Pancreas (tissue), 10 donors: Measurements from ENCODE around the gene MRE11. TPM values are rescaled to one million over a fixed set of nuclear protein-coding genes. Genes with fewer than 3 reads are reported as not detected.
"Not testable (repeated sequence)": the region's sequence is repeated elsewhere in the genome, so short reads cannot be mapped to it uniquely, and the experiment has no call there.

Experiments
- ATAC-seq, 4 donors: fragments of 200-7000 bp; cut with Tn5 transposase; one replicate each; pipeline versions ENCODE4 v1.8.0 to v1.9.1; 2020; ENCODE audit warnings: mild to moderate bottlenecking in 4 of 4, moderate library complexity in 4 of 4
- DNase-seq, 6 donors: peaks; one replicate each; pipeline ENCODE4 v3.0.0-alpha.2; 2020
- FAIRE-seq: peaks from 2 replicates; lab custom pipeline; 2012; peaks lifted over from hg19 to GRCh38; lab: Jason Lieb, UNC
- H3K27ac ChIP-seq, 4 donors: fragments of 200-600 bp; sonication (generic); 1 replicate in 3 of 4; 2 replicates in 1 of 4; pipeline versions ENCODE4 v1.5.0 to v1.8.0; 2020
- H3K27me3 ChIP-seq, 4 donors: fragments of 200-600 bp; one replicate each; pipeline ENCODE4 v1.8.0; 2021
- H3K36me3 ChIP-seq, 3 donors: fragments of 200-600 bp; sonication (generic) in 1 of 3; one replicate each; pipeline versions ENCODE4 v1.5.0 to v1.8.0; 2020 to 2021
- H3K4me1 ChIP-seq, 3 donors: fragments of 200-600 bp; one replicate each; pipeline ENCODE4 v1.8.0; 2021
- H3K4me3 ChIP-seq, 4 donors: fragments of 200-600 bp; sonication (generic) in 2 of 4; one replicate each; pipeline versions ENCODE4 v1.5.0 to v1.8.0; 2020 to 2021
- H3K9me3 ChIP-seq, 4 donors: fragments of 200-600 bp; one replicate each; pipeline ENCODE4 v1.8.0; 2021
- WGBS, 2 donors: extraction: QIAGEN DNeasy Blood & Tissue Kit; methylation state at CpG; one replicate each; pipeline ENCODE4 v1.1.7; 2013; 5-methylcytosine and 5-hydroxymethylcytosine counted together
- intact Hi-C, 3 donors: fragments of 100-400 bp; cut with DNase I; formaldehyde crosslinking; loops; one replicate each; pipeline versions ENCODE4 v1.11.1 to v1.14.2; 2022
- microRNA-seq, 2 donors: library from miRNA; unstranded; fragments of <30 nt; microRNA quantifications; one replicate each; pipeline versions ENCODE4 to v1.1.0, GENCODE V29; 2019 to 2020
- polyA plus RNA-seq, 2 donors: library from polyadenylated mRNA; stranded (reverse); fragments of 200-250 nt; gene quantifications; one replicate each; pipeline ENCODE4 v1.2.3, GENCODE V29; 2013
- total RNA-seq, 6 donors: library from RNA; stranded (reverse); fragmentation: NEBNext Ultra II Directional in 4 of 6; extraction: Animal tissue kit (Norgen Biotek cat#: 25700) in 4 of 6; gene quantifications; one replicate each; pipeline versions ENCODE4 v1.2.1 to v1.2.4, GENCODE V29; 2021 to 2023
- TF ChIP-seq, protein P1 (sequence below), 4 donors: fragments of 200-600 bp; sonication (generic) in 3 of 4; IDR thresholded peaks; one replicate each; pipeline versions ENCODE4 v1.5.0 to v1.8.0; 2021; ENCODE audit warnings: antibody characterized with exemption in 4 of 4
- donor health status: healthy with polysubstance abuse.
- donor health status: DM: no; HTN: no; CAD: no; lungs with moderate emphysema.
- donor health status: DM: no; HTN: no; CAD: no.
- donor health status: control.
- donor health status: control.
- donor health status: Bipolar disorder and iron deficiency.
- donor health status: DM: yes; HTN: yes; CAD: no.
- donor health status: DM: no; HTN: no; CAD: no.
- donor health status: DM: no; HTN: no; CAD: no.
- donor health status: DM: yes; HTN: yes; CAD: no.

Gene MRE11
- total and polyA plus RNA-seq, 8 donors, result 4.2 to 13.4 (median 8.6) TPM

DNA sequence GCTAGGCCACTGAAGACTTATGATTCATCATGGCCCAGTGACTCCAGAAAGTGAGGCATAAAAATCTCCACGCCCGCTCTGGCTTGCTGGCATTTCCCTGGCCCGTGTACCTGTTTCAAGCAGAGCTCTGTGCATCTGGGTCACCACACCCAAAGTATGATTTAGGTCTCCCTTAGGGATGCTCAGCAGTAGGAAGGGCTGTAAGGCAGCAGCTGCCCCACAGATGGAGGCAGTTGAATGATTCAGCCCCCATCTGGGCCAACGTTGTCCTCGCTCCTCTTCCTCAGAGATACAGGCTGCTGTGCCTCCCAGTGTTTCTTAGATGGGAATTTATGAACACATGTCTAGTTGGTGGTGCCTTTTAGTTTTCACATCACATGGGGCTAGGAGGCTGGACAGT lies 114.0 kb downstream of the MRE11 start:
- ATAC-seq, result no peak
- H3K4me1 ChIP-seq, result no peaks in the 10 kb centered on the region
- H3K36me3 ChIP-seq, result no peaks in the 10 kb centered on the region
- no peak for FAIRE-seq
- no peaks in the 10 kb centered on the region for H3K27me3 ChIP-seq
- no peaks in the 10 kb centered on the region for H3K9me3 ChIP-seq
- 71 to 86% methylated on average over 5 of the region's 5 CpGs for WGBS, 2 donors
- TF ChIP-seq, protein P1, sequence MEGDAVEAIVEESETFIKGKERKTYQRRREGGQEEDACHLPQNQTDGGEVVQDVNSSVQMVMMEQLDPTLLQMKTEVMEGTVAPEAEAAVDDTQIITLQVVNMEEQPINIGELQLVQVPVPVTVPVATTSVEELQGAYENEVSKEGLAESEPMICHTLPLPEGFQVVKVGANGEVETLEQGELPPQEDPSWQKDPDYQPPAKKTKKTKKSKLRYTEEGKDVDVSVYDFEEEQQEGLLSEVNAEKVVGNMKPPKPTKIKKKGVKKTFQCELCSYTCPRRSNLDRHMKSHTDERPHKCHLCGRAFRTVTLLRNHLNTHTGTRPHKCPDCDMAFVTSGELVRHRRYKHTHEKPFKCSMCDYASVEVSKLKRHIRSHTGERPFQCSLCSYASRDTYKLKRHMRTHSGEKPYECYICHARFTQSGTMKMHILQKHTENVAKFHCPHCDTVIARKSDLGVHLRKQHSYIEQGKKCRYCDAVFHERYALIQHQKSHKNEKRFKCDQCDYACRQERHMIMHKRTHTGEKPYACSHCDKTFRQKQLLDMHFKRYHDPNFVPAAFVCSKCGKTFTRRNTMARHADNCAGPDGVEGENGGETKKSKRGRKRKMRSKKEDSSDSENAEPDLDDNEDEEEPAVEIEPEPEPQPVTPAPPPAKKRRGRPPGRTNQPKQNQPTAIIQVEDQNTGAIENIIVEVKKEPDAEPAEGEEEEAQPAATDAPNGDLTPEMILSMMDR (IDR thresholded peaks at IDR 0.05), result no peak
- intact Hi-C loops, result no loop called here
- DNase-seq, result no peak
- no peak overlapping the region for H3K27ac ChIP-seq
- H3K4me3 ChIP-seq, result no peak overlapping the region

DNA sequence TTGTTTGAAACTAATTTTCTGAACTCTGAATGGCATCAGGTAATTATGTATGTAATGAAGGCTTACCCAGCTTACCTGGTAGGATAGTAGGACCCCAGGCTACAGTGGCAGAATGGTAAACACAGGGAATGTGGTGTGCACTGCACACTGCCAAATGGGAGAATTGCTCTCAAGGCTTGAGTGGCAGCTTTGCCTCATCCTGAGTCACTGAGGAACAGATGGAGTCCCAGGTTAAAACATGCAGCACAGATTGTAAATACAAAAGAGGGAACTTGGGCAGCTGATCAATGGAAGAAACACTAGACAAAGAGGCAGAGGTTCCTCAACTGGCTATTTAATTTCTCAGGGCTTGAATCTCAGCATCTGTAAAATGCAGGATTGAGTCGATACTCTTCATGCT lies 116.8 kb downstream of the MRE11 start:
- H3K27me3 ChIP-seq, result no peaks in the 10 kb centered on the region
- no peak for FAIRE-seq
- WGBS, 2 donors, result 79 to 95% methylated on average over 1 of the region's 1 CpG
- H3K36me3 ChIP-seq, result no peaks in the 10 kb centered on the region
- TF ChIP-seq, protein P1 (IDR thresholded peaks at IDR 0.05), result no peak
- intact Hi-C loops, result no loop called here
- no peak for ATAC-seq
- no peak overlapping the region for H3K4me3 ChIP-seq
- H3K9me3 ChIP-seq, result no peaks in the 10 kb centered on the region
- H3K4me1 ChIP-seq, result no peaks in the 10 kb centered on the region
- no peak for DNase-seq
- H3K27ac ChIP-seq, result no peak overlapping the region

DNA sequence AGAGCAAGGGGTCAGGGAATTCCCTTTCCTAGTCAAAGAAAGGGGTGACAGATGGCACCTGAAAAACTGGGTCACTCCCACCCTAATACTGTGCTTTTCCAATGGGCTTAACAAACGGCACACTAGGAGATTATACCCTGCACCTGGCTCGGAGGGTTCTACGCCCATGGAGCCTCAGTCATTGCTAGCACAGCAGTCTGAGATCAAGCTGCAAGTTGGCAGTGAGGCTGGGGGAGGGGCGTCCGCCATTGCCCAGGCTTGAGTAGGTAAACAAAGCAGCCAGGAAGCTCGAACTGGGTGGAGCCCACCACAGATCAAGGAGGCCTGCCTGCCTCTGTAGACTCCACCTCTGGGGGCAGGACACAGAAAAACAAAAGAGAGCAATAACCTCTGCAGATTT lies 123.1 kb downstream of the MRE11 start:
- intact Hi-C loops, FAIRE-seq, H3K4me3 ChIP-seq, H3K4me1 ChIP-seq, DNase-seq, ATAC-seq, H3K27ac ChIP-seq, H3K27me3 ChIP-seq, H3K36me3 ChIP-seq, H3K9me3 ChIP-seq: not testable (repeated sequence)
- WGBS, 2 donors, result 51 to 58% methylated on average over 3 to 6 of the region's 6 CpGs

Small RNAs within 50 kb of the gene (microRNA-seq; reads per million reads assigned to microRNA genes)
- gene MIR548L, result 1.2 to 2.7 reads per million in 2 donors

Other genes starting within 250 kb of the MRE11 start
- gene IZUMO1R, start 189.3 kb downstream of the MRE11 start, total RNA-seq, result not detected
- not detected for gene IZUMO1R, start 189.3 kb downstream of the MRE11 start, polyA plus RNA-seq
- under 1 TPM in 2 of 6 donors, not detected in 4; 0.05 to 0.12 TPM for gene GPR83, start 92.4 kb downstream of the MRE11 start, total RNA-seq
- gene GPR83, start 92.4 kb downstream of the MRE11 start, polyA plus RNA-seq, result under 1 TPM; 0.11 to 0.19 TPM
- gene ANKRD49, start 140 bp upstream of the MRE11 start, total RNA-seq, result 10 to 100 TPM in 1 of 6 donors, 1 to 10 TPM in 5; 4.3 to 10.9 (median 6.0) TPM
- gene ANKRD49, start 140 bp upstream of the MRE11 start, polyA plus RNA-seq, result 10 to 100 TPM; 13.3 to 25.2 TPM
- gene C11orf97, start 18.6 kb upstream of the MRE11 start, total RNA-seq, result not detected
- gene C11orf97, start 18.6 kb upstream of the MRE11 start, polyA plus RNA-seq, result not detected
- gene FUT4, start 50.1 kb upstream of the MRE11 start, total RNA-seq, result 10 to 100 TPM in 1 of 6 donors, 1 to 10 TPM in 5; 4.4 to 14.6 (median 6.9) TPM
- gene FUT4, start 50.1 kb upstream of the MRE11 start, polyA plus RNA-seq, result 1 to 10 TPM; 2.4 TPM
- 10 to 100 TPM in 1 of 6 donors, 1 to 10 TPM in 5; 4.0 to 10.4 (median 5.0) TPM for gene PIWIL4, start 73.5 kb upstream of the MRE11 start, total RNA-seq
- gene PIWIL4, start 73.5 kb upstream of the MRE11 start, polyA plus RNA-seq, result 10 to 100 TPM; 12.1 to 12.3 TPM